Astrocyte of the spinal cord (primary cell): ENCODE results near the gene SLC17A9.

Source experiments
- DNase-seq: peaks from one replicate; pipeline ENCODE4 v3.0.0; 2011; ENCODE audit warnings: low read depth, low spot score
- H3K4me3 ChIP-seq: 2 replicates; pipeline ENCODE4 v1.5.1; 2011; ENCODE audit warnings: low read depth, mild to moderate bottlenecking, low read length, moderate library complexity
- in situ Hi-C: cut with HindIII; loops from 2 replicates; pipeline ENCODE4 v1.10.0; 2017; ENCODE audit warnings: low sequenced_read_pairs
- TF ChIP-seq, protein P1 (sequence below): IDR thresholded peaks from 2 replicates; pipeline ENCODE4 v1.5.1; 2012; ENCODE audit warnings: low read depth, mild to moderate bottlenecking, low read length, inconsistent platforms

The SLC17A9 gene

DNA sequence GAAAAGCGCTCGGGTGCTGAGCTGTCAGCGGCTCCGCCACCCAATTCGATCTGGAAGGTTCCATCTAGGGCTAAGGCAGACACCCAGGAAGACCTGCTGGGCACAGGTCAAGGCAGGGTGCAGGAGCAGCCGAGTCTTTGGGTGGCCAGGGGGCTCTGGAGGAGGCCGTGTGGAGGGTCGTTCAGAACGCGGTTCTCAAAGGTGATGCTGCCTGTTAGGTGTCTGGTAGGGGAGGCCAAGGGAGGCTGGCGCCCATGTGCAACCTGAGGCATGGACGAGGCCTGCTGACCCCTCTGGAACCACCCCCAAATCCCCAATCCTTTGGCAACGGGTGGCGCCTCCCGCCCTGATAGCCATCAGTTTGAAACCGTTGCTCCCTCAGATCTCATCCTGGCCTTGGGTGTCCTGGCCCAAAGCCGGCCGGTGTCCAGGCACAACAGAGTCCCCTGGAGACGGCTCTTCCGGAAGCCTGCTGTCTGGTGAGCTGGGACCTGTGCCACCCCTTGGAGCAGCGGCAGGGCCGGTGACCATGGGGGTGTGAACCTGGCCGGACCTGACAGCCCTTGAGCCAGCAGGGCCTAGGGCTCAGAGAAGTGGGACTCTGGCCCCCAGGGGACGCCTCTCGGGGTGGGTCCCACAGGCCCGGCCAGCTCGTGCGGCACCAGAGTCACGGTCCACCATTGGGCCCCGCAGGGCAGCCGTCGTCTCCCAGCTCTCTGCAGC lies 10.5 kb downstream of the SLC17A9 start:
- no peak for DNase-seq
- in situ Hi-C loops = no loop called here
- TF ChIP-seq, protein P1, sequence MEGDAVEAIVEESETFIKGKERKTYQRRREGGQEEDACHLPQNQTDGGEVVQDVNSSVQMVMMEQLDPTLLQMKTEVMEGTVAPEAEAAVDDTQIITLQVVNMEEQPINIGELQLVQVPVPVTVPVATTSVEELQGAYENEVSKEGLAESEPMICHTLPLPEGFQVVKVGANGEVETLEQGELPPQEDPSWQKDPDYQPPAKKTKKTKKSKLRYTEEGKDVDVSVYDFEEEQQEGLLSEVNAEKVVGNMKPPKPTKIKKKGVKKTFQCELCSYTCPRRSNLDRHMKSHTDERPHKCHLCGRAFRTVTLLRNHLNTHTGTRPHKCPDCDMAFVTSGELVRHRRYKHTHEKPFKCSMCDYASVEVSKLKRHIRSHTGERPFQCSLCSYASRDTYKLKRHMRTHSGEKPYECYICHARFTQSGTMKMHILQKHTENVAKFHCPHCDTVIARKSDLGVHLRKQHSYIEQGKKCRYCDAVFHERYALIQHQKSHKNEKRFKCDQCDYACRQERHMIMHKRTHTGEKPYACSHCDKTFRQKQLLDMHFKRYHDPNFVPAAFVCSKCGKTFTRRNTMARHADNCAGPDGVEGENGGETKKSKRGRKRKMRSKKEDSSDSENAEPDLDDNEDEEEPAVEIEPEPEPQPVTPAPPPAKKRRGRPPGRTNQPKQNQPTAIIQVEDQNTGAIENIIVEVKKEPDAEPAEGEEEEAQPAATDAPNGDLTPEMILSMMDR = no peak
- H3K4me3 ChIP-seq = no peak overlapping the region

DNA sequence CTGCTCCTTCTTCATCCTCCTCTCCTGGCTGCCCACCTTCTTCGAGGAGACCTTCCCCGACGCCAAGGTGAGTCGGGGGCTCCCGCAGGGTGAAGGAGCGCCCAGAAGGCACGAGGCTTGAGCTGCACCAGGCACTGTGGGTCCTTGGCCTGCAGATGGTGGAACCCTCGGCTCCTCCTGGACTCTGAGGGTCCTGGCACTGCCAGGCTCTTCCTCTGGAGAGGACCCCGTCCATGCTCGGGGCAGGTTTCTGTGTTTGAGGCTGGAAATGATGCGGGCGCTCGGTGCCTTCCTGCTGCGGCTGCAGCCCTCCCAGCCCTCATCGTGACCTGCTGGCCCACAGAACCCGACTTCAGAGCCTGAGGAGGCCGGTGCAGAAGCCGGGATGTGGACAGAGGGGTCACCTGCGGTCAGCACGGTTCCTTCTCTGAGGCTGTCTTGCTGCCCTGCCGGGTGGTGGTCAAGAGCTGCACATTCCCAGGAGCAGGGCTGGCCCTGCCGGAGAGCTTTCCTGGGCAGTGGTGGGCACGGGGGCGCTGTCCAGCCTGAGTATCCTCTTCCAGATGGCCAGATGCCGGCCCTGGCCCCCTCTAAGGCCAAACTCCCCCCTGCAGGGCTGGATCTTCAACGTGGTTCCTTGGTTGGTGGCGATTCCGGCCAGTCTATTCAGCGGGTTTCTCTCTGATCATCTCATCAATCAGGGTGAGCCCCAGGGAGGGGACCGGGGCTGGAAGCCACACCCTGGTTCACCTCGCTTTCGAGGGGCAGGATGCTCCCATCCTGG lies 11.3 kb downstream of the SLC17A9 start:
- DNase-seq = no peak
- in situ Hi-C loops = no loop called here

DNA sequence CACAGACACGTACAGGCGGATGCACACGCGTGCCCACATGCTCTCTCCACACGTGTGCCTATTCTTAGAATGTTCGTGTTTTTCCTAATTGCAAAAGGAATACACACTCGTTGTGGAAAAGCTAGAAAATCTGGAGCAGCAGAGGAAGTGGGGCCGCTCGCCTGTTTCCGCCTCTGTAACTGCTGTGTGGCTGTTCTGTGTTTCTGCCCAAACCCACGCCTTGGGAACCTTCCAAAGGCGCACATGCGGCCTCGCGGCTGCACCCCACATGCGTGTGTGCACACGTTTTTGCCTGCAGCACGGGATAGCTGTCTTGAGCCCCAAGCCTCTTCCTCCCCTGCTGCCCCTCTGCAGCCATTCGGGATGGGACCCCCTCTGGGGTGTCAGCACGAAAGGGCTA lies 12.2 kb downstream of the SLC17A9 start:
- H3K4me3 ChIP-seq = no peak overlapping the region
- in situ Hi-C loops = no loop called here
- no peak for DNase-seq
- TF ChIP-seq, protein P1 = no peak

More for the DNA sequence above, 11.3 kb downstream of the SLC17A9 start:
- TF ChIP-seq, protein P1 = no peak
- H3K4me3 ChIP-seq = no peak overlapping the region

DNA sequence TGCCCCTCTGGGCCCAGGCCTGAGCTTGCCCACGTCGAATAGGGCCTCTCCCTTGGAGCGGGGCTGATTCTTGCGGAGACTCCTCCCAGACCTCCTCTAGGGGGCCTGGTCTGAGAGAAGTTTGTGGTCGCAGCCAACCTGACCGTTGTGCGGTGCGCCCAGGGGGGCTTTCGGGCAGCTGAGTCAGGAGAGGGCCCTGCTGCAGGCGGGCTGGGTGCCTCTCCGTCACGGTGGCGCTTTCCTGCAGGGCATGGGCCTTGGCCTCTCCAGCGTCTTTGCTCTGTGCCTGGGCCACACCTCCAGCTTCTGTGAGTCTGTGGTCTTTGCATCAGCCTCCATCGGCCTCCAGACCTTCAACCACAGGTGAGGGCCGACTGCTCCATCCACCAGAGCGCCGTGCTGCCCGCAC lies 12.9 kb downstream of the SLC17A9 start:
- TF ChIP-seq, protein P1 = no peak
- no peak overlapping the region for H3K4me3 ChIP-seq
- in situ Hi-C loops = no loop called here
- DNase-seq = no peak

DNA sequence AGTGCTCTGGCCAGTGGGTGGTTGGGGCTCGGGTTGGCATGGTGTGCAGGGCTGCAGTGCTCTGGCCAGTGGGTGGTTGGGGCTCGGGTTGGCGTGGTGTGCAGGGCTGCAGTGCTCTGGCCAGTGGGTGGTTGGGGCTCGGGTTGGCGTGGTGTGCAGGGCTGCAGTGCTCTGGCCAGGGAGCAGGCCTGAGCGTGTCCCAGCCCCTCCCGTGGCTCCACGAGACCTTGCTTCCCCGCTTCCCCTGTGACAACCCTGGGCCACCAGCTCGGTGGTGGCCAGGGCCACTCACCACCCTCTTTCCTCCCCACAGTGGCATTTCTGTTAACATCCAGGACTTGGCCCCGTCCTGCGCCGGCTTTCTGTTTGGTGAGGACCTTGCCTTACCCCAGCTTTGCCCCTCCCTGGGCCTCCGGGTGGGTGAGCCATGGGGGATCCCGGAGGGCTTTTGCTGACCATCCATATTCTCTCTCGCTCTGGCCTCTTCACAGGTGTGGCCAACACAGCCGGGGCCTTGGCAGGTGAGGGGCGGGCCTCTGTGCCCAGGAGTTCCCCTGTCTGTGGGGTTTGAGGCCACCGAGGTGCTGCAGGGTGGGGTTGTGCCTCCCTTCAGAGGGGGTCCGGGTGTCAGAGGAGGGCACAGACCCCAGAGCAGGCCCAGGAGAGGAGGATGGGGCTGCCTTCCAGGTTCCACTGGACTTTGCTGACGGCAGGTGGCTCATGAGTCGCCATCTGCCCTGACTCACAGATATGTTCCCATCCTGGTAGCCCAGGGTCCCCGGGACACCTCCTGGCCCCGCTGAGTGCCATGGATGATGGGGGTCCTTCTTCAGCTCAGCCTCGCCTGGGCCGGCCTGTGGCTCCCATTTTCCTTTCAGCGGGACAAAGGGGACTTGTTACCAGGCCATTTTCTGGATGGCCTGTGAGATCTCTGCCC lies 14.0 kb downstream of the SLC17A9 start:
- TF ChIP-seq, protein P1 = no peak
- in situ Hi-C loops = no loop called here
- H3K4me3 ChIP-seq = no peak overlapping the region
- no peak for DNase-seq

DNA sequence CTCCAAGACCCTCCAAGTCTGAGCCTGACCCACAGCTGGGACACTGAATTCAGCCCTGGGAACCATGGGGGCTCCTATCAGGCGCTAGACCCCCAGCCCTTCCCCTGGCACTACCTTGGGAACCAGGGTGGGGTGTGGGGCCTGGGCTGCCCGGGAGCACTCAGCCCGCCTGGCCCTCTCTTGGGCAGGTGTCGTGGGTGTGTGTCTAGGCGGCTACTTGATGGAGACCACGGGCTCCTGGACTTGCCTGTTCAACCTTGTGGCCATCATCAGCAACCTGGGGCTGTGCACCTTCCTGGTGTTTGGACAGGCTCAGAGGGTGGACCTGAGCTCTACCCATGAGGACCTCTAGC lies 14.6 kb downstream of the SLC17A9 start:
- no peak overlapping the region for H3K4me3 ChIP-seq
- in situ Hi-C loops = no loop called here
- no peak for DNase-seq
- TF ChIP-seq, protein P1 = no peak
